ENCODE data around the gene PLET1. TPM values are rescaled to one million over a fixed set of nuclear protein-coding genes. Genes with fewer than 3 reads are reported as not detected.

The PLET1 gene
- total RNA-seq, 4 donors from 2014 or later = not detected

- H3K27ac ChIP-seq = no peak overlapping the region
- H3K4me3 ChIP-seq = no peak overlapping the region
- 88 to 90% methylated on average over 5 of the region's 5 CpGs for WGBS, 2 donors
- no peaks in the 10 kb centered on the region for H3K9me3 ChIP-seq
- peaks cover 0 to 26% (median 3%) of the 10 kb centered on the region in 4 donors for H3K4me1 ChIP-seq
- TF ChIP-seq POLR2A (IDR thresholded peaks at IDR 0.05) = no peak
- no peaks in the 10 kb centered on the region for H3K27me3 ChIP-seq
- H3K36me3 ChIP-seq = peaks cover 0 to 4% (median under 1%) of the 10 kb centered on the region in 3 donors
- DNase-seq (ENCODE audit: low spot score in 2 of 2) = no peak
Measured at GRCh38 chr11:112223754-112224532, 36.7 kb downstream of the PLET1 start.

GRCh38 chr11:112223121-112223520, 37.5 kb downstream of the PLET1 start:
- no peak overlapping the region for H3K27ac ChIP-seq
- peaks cover 0 to 20% (median 3%) of the 10 kb centered on the region in 4 donors for H3K4me1 ChIP-seq
- H3K36me3 ChIP-seq = peaks cover 0 to 3% (median 0%) of the 10 kb centered on the region in 3 donors
- DNase-seq (ENCODE audit: low spot score in 2 of 2) = no peak
- no peaks in the 10 kb centered on the region for H3K27me3 ChIP-seq
- WGBS, 2 donors = 50 to 54% methylated on average over 1 of the region's 1 CpG
- TF ChIP-seq CTCF (IDR thresholded peaks at IDR 0.05) (no peak), POLR2A (IDR thresholded peaks at IDR 0.05) (no peak), EP300 (IDR thresholded peaks at IDR 0.05) (no peak)
- H3K9me3 ChIP-seq = no peaks in the 10 kb centered on the region
- H3K4me3 ChIP-seq = no peak overlapping the region

GRCh38 chr11:112222303-112222702, 38.4 kb downstream of the PLET1 start:
- WGBS, 2 donors = 59 to 62% methylated on average over 4 of the region's 4 CpGs
- TF ChIP-seq POLR2A (IDR thresholded peaks at IDR 0.05) (no peak), EP300 (IDR thresholded peaks at IDR 0.05) (no peak)
- no peak overlapping the region for H3K27ac ChIP-seq

GRCh38 chr11:112221274-112221835, 39.3 kb downstream of the PLET1 start:
- DNase-seq (ENCODE audit: low spot score in 2 of 2) = no peak
- Histone ChIP-seq H3K36me3 (peaks cover 0 to 10% (median 0%) of the 10 kb centered on the region in 3 donors), H3K4me3 (no peak overlapping the region), H3K4me1 (peaks cover 0 to 6% (median 0%) of the 10 kb centered on the region in 4 donors), H3K27ac (peak overlapping the region in 1 of 4 donors; percentile 0), H3K9me3 (no peaks in the 10 kb centered on the region), H3K27me3 (no peaks in the 10 kb centered on the region)
- 57 to 58% methylated on average over 3 of the region's 3 CpGs for WGBS, 2 donors
- TF ChIP-seq CTCF (IDR thresholded peaks at IDR 0.05) (no peak), POLR2A (IDR thresholded peaks at IDR 0.05) (no peak), EP300 (IDR thresholded peaks at IDR 0.05) (no peak)

More at GRCh38 chr11:112222303-112222702, 38.4 kb downstream of the PLET1 start:
- Histone ChIP-seq H3K27me3 (no peaks in the 10 kb centered on the region), H3K9me3 (no peaks in the 10 kb centered on the region), H3K4me1 (peaks cover 0 to 12% (median 2%) of the 10 kb centered on the region in 4 donors), H3K4me3 (no peak overlapping the region), H3K36me3 (peaks cover 0 to 9% (median 0%) of the 10 kb centered on the region in 3 donors)
- no peak for DNase-seq (ENCODE audit: low spot score in 2 of 2)

- Histone ChIP-seq H3K27me3 (no peaks in the 10 kb centered on the region), H3K4me1 (no peaks in the 10 kb centered on the region), H3K9me3 (no peaks in the 10 kb centered on the region), H3K4me3 (no peak overlapping the region), H3K36me3 (peaks cover 0 to 10% (median 0%) of the 10 kb centered on the region in 3 donors), H3K27ac (no peak overlapping the region)
- TF ChIP-seq POLR2A (IDR thresholded peaks at IDR 0.05) (no peak), CTCF (IDR thresholded peaks at IDR 0.05) (peak; percentile 64 to 92 (median 77)), EP300 (IDR thresholded peaks at IDR 0.05) (no peak)
- WGBS, 2 donors = 32 to 34% methylated on average over 7 of the region's 7 CpGs
- DNase-seq (ENCODE audit: low spot score in 2 of 2) = peak in 1 of 2 donors; percentile 69
Measured at GRCh38 chr11:112219476-112220232, 41.0 kb downstream of the PLET1 start.

All from tibial nerve (tissue), 4 donors.